Nephron progenitor cell (in vitro differentiated cells): ENCODE measurements around the gene GPR26.

ENCODE experiments used
- DNase-seq: peaks from one replicate; pipeline ENCODE4 v3.0.0; 2021
- H3K27ac Mint-ChIP-seq: 2 replicates; pipeline ENCODE4 v1.8.0; 2021; ENCODE audit warnings: mild to moderate bottlenecking, moderate library complexity, mixed read lengths
- H3K27me3 Mint-ChIP-seq: 2 replicates; pipeline ENCODE4 v1.8.0; 2021; ENCODE audit warnings: mild to moderate bottlenecking, low read depth, mixed read lengths; ENCODE audit not compliant: poor library complexity
- H3K36me3 Mint-ChIP-seq: 2 replicates; pipeline ENCODE4 v1.8.0; 2021; ENCODE audit warnings: low read depth, mixed read lengths
- H3K4me1 Mint-ChIP-seq: 2 replicates; pipeline ENCODE4 v1.8.0; 2021; ENCODE audit warnings: mixed read lengths
- H3K4me3 Mint-ChIP-seq: 2 replicates; pipeline ENCODE4 v1.8.0; 2021; ENCODE audit warnings: mild to moderate bottlenecking, moderate library complexity, mixed read lengths
- H3K9me3 Mint-ChIP-seq: 2 replicates; pipeline ENCODE4 v1.8.0; 2021; ENCODE audit warnings: mild to moderate bottlenecking, moderate library complexity, mixed read lengths
- CTCF ChIP-seq: fragments of 200-600 bp; sonication (generic); IDR thresholded peaks from 2 replicates; pipeline ENCODE4 v1.5.0; 2021; ENCODE audit warnings: antibody characterized with exemption

GPR26 gene

DNA sequence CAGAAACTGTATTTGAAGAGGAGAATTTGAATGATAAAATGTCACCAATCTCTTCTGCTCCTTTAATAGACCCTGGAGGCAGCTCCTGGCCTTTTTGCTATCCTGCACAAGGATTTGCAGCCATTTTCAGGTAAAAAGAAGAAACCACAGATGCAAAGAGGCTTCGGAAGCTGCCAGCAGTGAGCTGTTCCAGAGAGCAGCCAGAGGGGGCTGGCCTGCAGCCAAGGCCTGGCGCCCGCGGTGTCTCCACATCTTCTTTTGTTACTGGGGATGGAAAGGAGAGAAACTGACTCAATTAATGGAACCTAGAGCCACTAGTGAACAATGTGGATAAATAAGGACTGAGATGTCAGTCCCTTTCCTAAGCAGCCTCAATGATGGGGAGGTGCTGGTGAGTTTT is 23.9 kb upstream of the GPR26 start:
- Mint-ChIP-seq H3K9me3 (no peaks in the 10 kb centered on the region), H3K4me3 (no peak overlapping the region), H3K27me3 (peaks cover 24% of the 10 kb centered on the region), H3K4me1 (no peaks in the 10 kb centered on the region), H3K36me3 (no peaks in the 10 kb centered on the region), H3K27ac (no peak overlapping the region)
- DNase-seq = no peak
- TF ChIP-seq CTCF = no peak

DNA sequence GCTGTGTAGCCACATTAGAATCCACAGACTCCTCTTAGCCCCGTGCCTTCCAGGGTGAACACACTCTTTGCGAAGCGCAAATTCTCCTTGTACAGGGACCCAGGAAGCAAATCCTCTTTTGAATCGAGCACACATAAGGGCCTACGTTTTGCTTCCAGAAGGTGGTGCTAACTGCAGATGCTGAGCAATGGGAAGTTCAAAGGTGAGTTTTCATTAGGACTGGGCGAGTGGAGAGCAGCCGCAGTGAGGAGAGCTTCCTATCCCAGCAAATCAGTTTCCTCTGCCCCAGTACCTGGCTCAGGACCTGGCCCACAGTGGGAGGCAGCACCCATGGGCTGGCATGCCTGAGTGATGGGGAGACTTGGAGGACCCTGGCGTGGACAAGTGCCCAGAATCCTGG is 23.5 kb upstream of the GPR26 start:
- Mint-ChIP-seq H3K27me3 (peaks cover 20% of the 10 kb centered on the region), H3K9me3 (no peaks in the 10 kb centered on the region), H3K36me3 (no peaks in the 10 kb centered on the region), H3K4me3 (no peak overlapping the region), H3K4me1 (no peaks in the 10 kb centered on the region), H3K27ac (no peak overlapping the region)
- no peak for TF ChIP-seq CTCF
- no peak for DNase-seq

- Mint-ChIP-seq H3K4me3 (no peak overlapping the region), H3K27me3 (peaks cover 20% of the 10 kb centered on the region), H3K36me3 (no peaks in the 10 kb centered on the region), H3K9me3 (no peaks in the 10 kb centered on the region), H3K27ac (no peak overlapping the region), H3K4me1 (no peaks in the 10 kb centered on the region)
- no peak for TF ChIP-seq CTCF
- DNase-seq = no peak
Measured at GRCh38 chr10:123643315-123643714, 22.8 kb upstream of the GPR26 start.

DNA sequence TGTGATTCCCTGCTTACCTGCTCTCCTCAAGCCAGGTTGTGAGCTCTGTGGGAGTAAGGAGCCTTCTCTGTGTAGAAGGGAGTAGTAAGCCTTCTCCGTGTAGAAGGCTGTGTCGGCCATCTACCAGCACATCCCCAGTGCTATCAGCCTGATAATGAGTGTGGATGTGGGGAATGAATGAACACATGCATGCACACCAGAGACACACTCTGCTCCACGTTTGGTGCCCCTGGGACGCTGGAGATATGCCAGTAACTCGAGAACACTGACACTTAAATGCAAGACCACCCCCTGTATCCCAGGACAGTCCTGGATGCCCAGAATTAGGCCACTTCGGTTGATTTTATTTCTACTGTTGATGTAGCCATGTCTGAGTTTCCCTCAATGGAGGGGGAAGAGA is 21.1 kb upstream of the GPR26 start:
- Mint-ChIP-seq H3K9me3 (no peaks in the 10 kb centered on the region), H3K36me3 (no peaks in the 10 kb centered on the region), H3K4me3 (no peak overlapping the region), H3K27me3 (peaks cover 22% of the 10 kb centered on the region), H3K27ac (no peak overlapping the region), H3K4me1 (no peaks in the 10 kb centered on the region)
- no peak for TF ChIP-seq CTCF
- no peak for DNase-seq

DNA sequence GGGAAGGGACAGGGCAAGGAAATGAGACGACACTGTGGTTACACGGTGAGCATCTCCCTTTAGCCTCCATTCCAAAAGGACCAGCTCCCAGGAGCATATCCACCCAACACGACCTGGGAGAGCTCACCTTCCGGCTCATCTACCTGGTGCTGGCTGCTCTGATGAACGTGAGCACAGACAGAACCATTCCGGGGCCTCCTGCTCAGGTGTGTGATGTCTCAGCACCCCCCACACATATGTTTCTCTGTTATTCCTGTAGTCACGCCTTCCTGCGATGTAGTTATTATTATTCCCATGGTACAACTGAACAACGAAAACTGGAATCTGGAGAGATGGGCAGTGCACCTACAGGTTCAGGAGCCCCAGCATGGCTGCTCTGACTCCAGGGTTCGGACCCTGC is 20.5 kb upstream of the GPR26 start:
- no peak for TF ChIP-seq CTCF
- Mint-ChIP-seq H3K4me1 (no peaks in the 10 kb centered on the region), H3K27ac (no peak overlapping the region), H3K4me3 (no peak overlapping the region), H3K36me3 (no peaks in the 10 kb centered on the region), H3K9me3 (no peaks in the 10 kb centered on the region), H3K27me3 (peaks cover 26% of the 10 kb centered on the region)
- DNase-seq = no peak

DNA sequence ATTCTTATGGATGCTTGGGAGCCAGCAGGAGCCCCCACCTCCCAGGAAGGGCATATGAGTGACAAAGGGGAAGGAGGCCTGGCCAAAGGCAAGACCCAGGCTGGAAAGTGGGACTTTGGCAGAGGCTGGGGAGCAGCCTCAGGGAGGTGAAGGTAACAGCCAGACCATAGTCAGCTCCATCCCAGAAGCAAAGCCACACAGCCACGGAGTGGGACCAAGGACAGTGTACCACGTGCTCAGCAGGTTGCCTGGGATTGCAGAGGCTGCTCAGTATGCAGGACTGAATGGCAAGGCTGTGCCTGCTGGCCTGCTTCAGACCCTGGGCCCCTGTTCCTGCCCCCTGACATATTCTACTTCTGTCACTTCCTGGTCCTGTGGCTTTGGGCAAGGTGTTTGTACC is 17.6 kb upstream of the GPR26 start:
- no peaks in the 10 kb centered on the region for H3K4me1 Mint-ChIP-seq
- H3K27ac Mint-ChIP-seq = no peak overlapping the region
- no peak for TF ChIP-seq CTCF
- H3K9me3 Mint-ChIP-seq = no peaks in the 10 kb centered on the region
- H3K27me3 Mint-ChIP-seq = peaks cover 44% of the 10 kb centered on the region
- no peak for DNase-seq
- no peak overlapping the region for H3K4me3 Mint-ChIP-seq
- H3K36me3 Mint-ChIP-seq = no peaks in the 10 kb centered on the region
